Stimulated activated CD8-positive, alpha-beta memory T cell treated with anti-CD3 and anti-CD28 coated beads, Interleukin-2, amount 100 ng/mL, for 1 hour (primary cell): ENCODE data around the gene CDC25B.

Source experiments
- DNase-seq, 2 donors: peaks; one replicate each; pipeline ENCODE4 v3.0.0-alpha.2; 2020; ENCODE audit warnings: low read depth in 2 of 2

Gene CDC25B

DNA sequence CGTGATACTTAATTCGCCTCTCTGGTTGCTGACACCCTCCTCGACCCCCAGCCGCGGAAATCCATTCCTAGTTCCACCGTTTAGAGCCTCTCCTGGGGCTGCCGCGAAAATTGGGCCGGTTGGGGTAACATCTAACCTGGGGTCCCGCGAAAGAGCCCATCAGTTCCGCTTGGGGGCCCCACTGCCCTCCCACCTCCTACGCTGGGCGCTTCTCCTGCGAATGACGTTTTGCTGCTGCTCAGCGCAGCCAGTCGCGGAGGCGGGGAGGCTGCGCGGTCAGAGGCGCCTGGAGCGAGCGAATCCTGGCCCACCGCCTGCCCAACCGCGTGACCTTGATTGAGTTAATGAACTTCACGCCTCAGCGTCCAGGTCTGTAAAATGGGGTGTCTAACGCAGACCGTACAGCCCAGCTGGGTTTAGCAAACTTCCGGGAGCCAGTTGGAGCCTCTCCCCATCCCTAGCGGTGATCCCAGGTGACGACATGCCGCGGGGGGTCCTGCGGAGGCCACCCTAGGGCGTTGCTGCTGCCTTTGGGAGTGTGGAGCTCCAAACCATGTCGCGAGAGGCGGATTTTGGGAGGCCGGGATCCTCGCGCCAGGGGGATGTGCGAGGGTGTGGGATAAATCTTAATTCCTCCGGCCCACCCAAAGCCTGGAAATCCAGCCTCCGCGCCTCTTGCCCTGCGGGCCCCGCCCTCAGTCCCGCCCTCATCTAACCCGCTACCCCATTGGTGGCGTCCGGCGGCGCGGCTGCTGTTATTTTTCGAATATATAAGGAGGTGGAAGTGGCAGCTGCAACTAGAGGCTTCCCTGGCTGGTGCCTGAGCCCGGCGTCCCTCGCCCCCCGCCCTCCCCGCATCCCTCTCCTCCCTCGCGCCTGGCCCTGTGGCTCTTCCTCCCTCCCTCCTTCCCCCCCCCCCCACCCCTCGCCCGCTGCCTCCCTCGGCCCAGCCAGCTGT is at the start of gene CDC25B:
Gene CDC25B, plus strand, starts transcription at position 800 of the 958 bp plus-strand sequence. CDS start 222 bp downstream, outside the sequence.
- DNase-seq, result peak; percentile 76 to 84

GRCh38 chr20:3747471-3747870 is 48.6 kb upstream of the CDC25B start:
- no peak for DNase-seq

DNA sequence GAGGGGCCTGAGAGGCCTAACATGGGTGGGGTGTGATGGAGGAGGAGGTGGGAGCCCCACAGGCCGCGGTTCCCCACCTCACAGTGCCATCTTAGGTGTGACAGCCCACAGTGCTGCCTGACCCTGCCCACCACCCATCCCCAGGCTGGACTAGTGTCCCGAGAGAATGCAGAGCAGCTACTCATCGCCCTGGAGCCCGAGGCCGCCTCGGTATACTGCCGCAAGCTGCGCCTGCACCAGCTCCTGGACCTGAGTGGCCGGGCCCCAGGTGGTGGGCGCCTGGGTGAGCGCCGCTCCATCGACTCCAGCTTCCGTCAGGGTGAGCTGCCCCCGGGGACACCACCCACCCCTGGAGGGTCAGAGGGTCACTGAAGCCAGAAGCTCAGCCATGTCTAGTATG is 48.0 kb upstream of the CDC25B start:
- no peak for DNase-seq

GRCh38 chr20:3749087-3749688 is 46.9 kb upstream of the CDC25B start:
- no peak for DNase-seq

DNA sequence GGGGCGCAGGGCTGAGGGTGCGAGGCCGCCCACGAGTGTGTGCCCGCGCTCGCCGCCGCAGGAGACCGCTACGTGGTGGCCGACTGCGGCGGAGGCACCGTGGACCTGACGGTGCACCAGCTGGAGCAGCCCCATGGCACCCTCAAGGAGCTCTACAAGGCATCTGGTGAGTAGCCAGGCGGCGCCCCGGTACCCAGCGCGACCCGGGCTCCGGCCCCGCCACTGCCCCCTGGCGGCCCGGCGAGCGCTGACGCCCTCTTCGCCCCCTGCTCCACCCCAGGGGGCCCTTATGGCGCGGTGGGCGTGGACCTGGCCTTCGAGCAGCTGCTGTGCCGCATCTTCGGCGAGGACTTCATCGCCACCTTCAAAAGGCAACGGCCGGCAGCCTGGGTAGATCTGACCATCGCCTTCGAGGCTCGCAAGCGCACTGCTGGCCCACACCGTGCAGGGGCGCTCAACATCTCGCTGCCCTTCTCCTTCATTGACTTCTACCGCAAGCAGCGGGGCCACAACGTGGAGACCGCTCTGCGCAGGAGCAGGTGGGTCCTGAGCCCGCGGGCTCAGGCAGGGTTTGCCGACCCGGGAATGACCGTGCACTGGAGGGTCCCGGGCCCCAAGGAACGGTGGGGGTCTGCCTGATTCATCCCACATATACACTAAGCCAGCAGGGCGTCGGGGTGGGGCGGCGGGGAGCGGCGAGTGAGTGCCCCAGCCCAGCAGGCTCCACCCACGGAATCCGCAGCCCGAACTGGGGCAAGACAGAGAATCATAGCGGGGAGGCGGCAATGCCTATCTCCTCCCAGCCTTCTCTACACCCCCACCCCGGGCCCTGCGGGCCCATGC is 46.2 kb upstream of the CDC25B start:
- DNase-seq, result no peak

- DNase-seq, result no peak
Measured at GRCh38 chr20:3751305-3751674, 44.8 kb upstream of the CDC25B start.

DNA sequence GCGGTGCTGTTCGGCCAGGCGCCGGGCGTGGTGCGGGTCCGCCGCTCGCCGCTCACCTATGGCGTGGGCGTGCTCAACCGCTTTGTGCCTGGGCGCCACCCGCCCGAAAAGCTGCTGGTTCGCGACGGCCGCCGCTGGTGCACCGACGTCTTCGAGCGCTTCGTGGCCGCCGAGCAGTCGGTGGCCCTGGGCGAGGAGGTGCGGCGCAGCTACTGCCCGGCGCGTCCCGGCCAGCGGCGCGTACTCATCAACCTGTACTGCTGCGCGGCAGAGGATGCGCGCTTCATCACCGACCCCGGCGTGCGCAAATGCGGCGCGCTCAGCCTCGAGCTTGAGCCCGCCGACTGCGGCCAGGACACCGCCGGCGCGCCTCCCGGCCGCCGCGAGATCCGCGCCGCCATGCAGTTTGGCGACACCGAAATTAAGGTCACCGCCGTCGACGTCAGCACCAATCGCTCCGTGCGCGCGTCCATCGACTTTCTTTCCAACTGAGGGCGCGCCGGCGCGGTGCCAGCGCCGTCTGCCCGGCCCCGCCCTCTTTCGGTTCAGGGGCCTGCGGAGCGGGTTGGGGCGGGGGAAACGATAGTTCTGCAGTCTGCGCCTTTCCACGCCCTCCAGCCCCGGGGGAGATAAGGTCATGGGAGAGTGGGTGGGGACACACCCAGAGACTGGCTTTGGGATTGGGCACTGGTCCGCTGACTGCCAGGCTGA is 44.3 kb upstream of the CDC25B start:
- peak in 1 of 2 donors; percentile 18 for DNase-seq

DNA sequence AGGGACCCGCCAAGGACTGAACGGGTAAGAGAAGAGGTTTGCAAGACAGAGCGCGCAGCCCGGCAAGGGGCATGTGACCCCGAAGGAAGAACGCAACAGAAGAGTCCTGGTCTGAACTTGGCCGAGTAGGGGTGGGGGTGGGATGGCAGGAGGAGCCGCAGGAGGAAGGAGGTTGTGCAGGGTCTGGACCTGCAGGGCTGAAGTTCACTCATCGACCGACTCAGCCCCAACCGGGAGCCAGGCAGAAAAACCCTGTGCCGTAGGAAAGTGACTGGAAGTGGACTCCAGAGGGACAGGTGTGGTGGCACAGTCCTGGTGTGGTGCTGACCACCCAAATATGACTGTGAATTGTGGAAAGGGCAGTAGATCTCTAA is 43.7 kb upstream of the CDC25B start:
- DNase-seq, result no peak

DNA sequence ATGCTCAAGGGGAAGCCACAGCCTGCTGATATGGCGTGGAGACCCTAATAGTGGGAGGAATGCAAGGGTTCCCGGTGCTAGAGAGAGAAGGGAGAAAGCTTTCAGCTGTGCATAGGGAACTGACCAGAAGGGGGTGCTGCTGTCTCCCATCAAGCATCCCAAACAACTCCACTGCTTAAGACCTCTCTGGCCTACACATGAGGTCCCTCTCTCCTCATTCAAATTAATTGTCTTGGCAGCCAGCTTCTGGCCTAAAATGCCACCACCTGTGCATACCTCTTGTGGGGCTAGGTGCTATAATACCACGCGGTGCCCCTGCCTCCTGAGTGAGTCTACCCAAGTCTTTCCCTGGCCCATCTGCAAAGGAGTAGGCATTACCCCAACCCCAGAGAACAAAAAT is 43.0 kb upstream of the CDC25B start:
- peak; percentile 27 to 33 for DNase-seq

DNA sequence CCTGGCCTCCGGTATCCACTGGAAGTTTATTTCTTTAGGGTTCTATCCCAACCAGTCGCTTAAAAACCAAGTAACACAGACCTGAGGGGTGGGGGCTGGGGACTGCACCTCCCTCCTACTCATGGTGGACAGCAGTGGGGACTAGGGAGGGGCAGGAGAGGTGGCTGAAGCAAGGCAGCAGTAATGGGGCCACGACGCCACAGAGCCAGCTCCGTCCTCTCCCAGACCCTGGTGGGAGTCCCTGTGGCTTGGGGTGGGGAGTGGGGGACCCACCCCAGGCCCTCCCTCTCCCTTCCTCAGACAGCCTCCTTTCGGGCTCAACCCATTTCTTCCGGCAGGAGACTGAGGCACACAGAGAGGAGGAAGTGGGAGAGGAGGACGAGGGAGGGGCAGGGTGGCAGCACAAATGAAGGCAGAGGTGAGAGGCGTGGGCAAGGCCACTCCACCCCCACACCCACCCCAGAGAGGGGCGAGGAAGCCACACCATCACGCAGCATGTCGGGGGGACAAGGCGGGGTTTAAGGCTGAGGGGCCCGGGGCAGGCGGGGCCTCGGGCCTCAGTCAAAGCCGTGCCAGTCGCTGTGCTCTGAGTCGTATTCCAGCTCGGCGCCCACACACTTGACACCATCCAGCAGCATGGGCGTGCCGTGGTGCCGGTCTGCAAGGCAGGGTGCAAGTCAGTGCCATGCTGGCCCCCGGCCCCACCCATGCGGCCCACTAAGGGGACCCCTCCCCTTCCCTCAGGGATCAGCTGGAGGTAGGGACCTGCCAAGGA is 42.4 kb upstream of the CDC25B start:
- DNase-seq, result no peak

GRCh38 chr20:3754276-3754630 is 41.9 kb upstream of the CDC25B start:
- DNase-seq, result no peak

GRCh38 chr20:3755269-3755668 is 40.8 kb upstream of the CDC25B start:
- DNase-seq, result no peak

- no peak for DNase-seq
Measured at GRCh38 chr20:3755814-3756480, 40.2 kb upstream of the CDC25B start.

GRCh38 chr20:3757268-3757667 is 38.8 kb upstream of the CDC25B start:
- no peak for DNase-seq

DNA sequence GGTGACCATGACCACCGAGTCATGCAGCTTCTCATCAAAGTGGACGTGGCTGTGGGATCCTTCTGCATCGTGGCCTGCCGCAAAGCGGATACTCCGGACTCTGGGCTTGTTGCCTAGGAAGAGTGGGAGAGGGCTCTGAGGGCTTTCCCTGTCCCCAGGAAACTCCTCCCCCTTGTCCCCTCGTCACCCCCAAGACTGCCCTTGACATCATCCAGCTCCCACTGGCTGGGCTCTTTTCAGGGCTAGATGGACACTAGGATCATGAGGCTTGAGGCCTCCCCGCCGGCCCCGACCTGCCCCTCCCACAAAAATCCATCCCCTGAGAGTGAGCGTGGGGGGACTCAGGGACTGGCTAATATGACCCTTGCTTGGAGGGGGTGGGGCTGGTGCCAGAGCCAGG is 37.5 kb upstream of the CDC25B start:
- DNase-seq, result no peak

DNA sequence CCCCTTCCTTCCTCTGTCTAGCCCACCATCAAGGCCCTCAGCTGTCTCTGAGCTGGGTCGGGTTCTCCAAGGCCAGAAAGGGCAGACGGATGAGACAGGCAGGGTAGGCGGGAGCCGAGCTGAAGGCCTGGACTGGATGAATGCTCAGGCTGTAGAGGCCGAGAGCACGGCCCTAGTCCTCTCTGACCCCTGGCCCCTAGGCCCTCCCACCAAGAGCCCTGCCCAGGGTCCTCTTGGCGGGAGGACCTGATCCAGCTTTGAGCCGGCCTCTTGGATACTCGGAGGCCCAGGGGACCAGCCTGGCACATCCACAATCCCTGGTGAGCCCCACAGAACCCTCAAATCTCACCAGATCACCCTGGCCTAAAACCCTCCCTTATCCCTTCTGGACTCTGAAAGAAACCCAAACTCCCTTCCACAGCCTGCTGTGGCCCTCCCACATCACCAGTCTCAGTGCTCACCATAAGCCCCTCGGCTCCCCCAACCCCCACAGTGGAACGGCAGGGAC is 36.7 kb upstream of the CDC25B start:
- no peak for DNase-seq

DNA sequence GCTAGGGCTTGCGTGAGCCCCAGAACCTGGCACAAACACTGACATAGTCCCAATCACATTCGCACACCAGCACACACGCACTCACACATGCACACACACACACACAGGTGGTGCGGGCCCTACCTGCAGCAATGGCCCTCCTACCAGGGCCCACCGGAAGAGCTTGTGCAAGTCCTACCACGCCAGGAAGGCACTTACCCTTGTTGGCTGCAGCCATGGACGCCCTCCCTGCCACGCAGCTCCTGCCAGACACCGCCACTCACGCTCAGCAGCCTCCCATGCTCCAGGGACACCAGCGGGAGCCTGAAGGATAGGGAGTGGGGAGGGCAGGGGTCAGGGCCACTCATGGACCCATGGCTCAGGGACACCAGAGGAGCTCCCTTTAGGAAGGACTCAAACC is 36.2 kb upstream of the CDC25B start:
- no peak for DNase-seq

- DNase-seq, result no peak
Measured at GRCh38 chr20:3760655-3761348, 35.3 kb upstream of the CDC25B start.
